ENCODE results near the gene FIGNL2. TPM values are rescaled to one million over a fixed set of nuclear protein-coding genes. Genes with fewer than 3 reads are reported as not detected.

FIGNL2 gene
- total RNA-seq (ENCODE audit: low replicate concordance) = 9.3 and 25.1 TPM in 2 replicates

GRCh38 chr12:51848326-51848727, at the start of gene FIGNL2:
Gene FIGNL2, minus strand, starts transcription at chr12:51848718. Its CDS starts 26,305 bp downstream, at chr12:51822413.
- H4K20me1 ChIP-seq (ENCODE audit: low read depth) = peaks cover 47% of the 10 kb centered on the region
- peaks cover 48% of the 10 kb centered on the region for H3K79me2 ChIP-seq (ENCODE audit: low read depth)
- H3K9me3 Mint-ChIP-seq = peaks cover 3% of the 10 kb centered on the region
- H3K4me2 ChIP-seq = peak within 1 kb of the TSS; percentile 88
- peak within 1 kb of the TSS; percentile 43 for H3K9ac ChIP-seq
- no peak within 1 kb of the TSS for H2AFZ ChIP-seq (replicated peaks)
- peaks cover 4% of the 10 kb centered on the region for H3K36me3 Mint-ChIP-seq
- peak within 1 kb of the TSS; percentile 79 for H3K27ac ChIP-seq
- no peaks in the 10 kb centered on the region for H3K36me3 ChIP-seq
- H3K9me3 ChIP-seq (ENCODE audit: low read depth) = no peaks in the 10 kb centered on the region
- H3K4me1 ChIP-seq = peaks cover 22% of the 10 kb centered on the region
- H3F3A ChIP-seq (ENCODE audit: low read depth) = peaks cover 35% of the 10 kb centered on the region
- H3K27me3 ChIP-seq = peaks cover 4% of the 10 kb centered on the region
- DNase-seq (ENCODE audit: low spot score) = peak; percentile 79
- H3K27ac Mint-ChIP-seq = peak within 1 kb of the TSS; percentile 50
- H3K4me3 Mint-ChIP-seq = peak within 1 kb of the TSS; percentile 89
- peaks cover 15% of the 10 kb centered on the region for H3K27me3 Mint-ChIP-seq (ENCODE audit: insufficient read depth, low read depth)
- peaks cover 65% of the 10 kb centered on the region for H3K4me1 Mint-ChIP-seq
- no peak for TF ChIP-seq EZH2 (IDR thresholded peaks at IDR 0.05)
- no peak for TF ChIP-seq CTCF (IDR thresholded peaks at IDR 0.05)
- no peak for TF ChIP-seq EZH2phosphoT487 (IDR thresholded peaks at IDR 0.05)
- peak within 1 kb of the TSS; percentile 97 for H3K4me3 ChIP-seq

GRCh38 chr12:51897181-51897580, 48.7 kb upstream of the FIGNL2 start:
- H4K20me1 ChIP-seq (ENCODE audit: low read depth) = no peaks in the 10 kb centered on the region
- no peak overlapping the region for H3K4me3 Mint-ChIP-seq
- H3K4me1 ChIP-seq = peaks cover 8% of the 10 kb centered on the region
- peaks cover 5% of the 10 kb centered on the region for H3F3A ChIP-seq (ENCODE audit: low read depth)
- no peak overlapping the region for H2AFZ ChIP-seq (replicated peaks)
- H3K4me3 ChIP-seq = no peak overlapping the region
- no peaks in the 10 kb centered on the region for H3K79me2 ChIP-seq (ENCODE audit: low read depth)
- H3K9ac ChIP-seq = no peak overlapping the region
- DNase-seq (ENCODE audit: low spot score) = no peak
- H3K4me1 Mint-ChIP-seq = peaks cover 16% of the 10 kb centered on the region
- H3K9me3 Mint-ChIP-seq = no peaks in the 10 kb centered on the region
- H3K27me3 Mint-ChIP-seq (ENCODE audit: insufficient read depth, low read depth) = peaks cover 7% of the 10 kb centered on the region
- no peaks in the 10 kb centered on the region for H3K36me3 ChIP-seq
- no peaks in the 10 kb centered on the region for H3K36me3 Mint-ChIP-seq
- no peak overlapping the region for H3K4me2 ChIP-seq
- H3K27me3 ChIP-seq = no peaks in the 10 kb centered on the region
- H3K27ac Mint-ChIP-seq = no peak overlapping the region
- TF ChIP-seq CTCF (IDR thresholded peaks at IDR 0.05) = no peak
- no peak for TF ChIP-seq EZH2 (IDR thresholded peaks at IDR 0.05)
- TF ChIP-seq EZH2phosphoT487 (IDR thresholded peaks at IDR 0.05) = no peak
- H3K9me3 ChIP-seq (ENCODE audit: low read depth) = no peaks in the 10 kb centered on the region
- H3K27ac ChIP-seq = no peak overlapping the region

GRCh38 chr12:51896236-51896635, 47.7 kb upstream of the FIGNL2 start:
- peaks cover 10% of the 10 kb centered on the region for H3F3A ChIP-seq (ENCODE audit: low read depth)
- no peak overlapping the region for H3K4me2 ChIP-seq
- no peak for DNase-seq (ENCODE audit: low spot score)
- no peaks in the 10 kb centered on the region for H3K79me2 ChIP-seq (ENCODE audit: low read depth)
- H3K4me3 Mint-ChIP-seq = peak overlapping the region; percentile 38
- H3K27ac Mint-ChIP-seq = peak overlapping the region; percentile 87
- no peak overlapping the region for H3K4me3 ChIP-seq
- no peak overlapping the region for H2AFZ ChIP-seq (replicated peaks)
- no peaks in the 10 kb centered on the region for H3K9me3 Mint-ChIP-seq
- H3K27me3 Mint-ChIP-seq (ENCODE audit: insufficient read depth, low read depth) = peaks cover 7% of the 10 kb centered on the region
- no peaks in the 10 kb centered on the region for H3K9me3 ChIP-seq (ENCODE audit: low read depth)
- no peaks in the 10 kb centered on the region for H3K36me3 Mint-ChIP-seq
- no peak overlapping the region for H3K27ac ChIP-seq
- no peaks in the 10 kb centered on the region for H3K36me3 ChIP-seq
- TF ChIP-seq CTCF (IDR thresholded peaks at IDR 0.05) (no peak), EZH2phosphoT487 (IDR thresholded peaks at IDR 0.05) (no peak), EZH2 (IDR thresholded peaks at IDR 0.05) (no peak)
- no peak overlapping the region for H3K9ac ChIP-seq
- H4K20me1 ChIP-seq (ENCODE audit: low read depth) = no peaks in the 10 kb centered on the region
- H3K4me1 ChIP-seq = peaks cover 8% of the 10 kb centered on the region
- no peaks in the 10 kb centered on the region for H3K27me3 ChIP-seq
- peaks cover 16% of the 10 kb centered on the region for H3K4me1 Mint-ChIP-seq
